ENCODE results near the gene FKBP5. TPM values are rescaled to one million over a fixed set of nuclear protein-coding genes. Genes with fewer than 3 reads are reported as not detected.

Gene FKBP5
- polyA plus RNA-seq, 1 donor = 9.4 TPM

- no CpG with 5 or more reads among the region's 15 CpGs for WGBS (ENCODE audit: insufficient coverage, low lambda C conversion rate)
- peaks cover 52% of the 10 kb centered on the region for H3K4me1 ChIP-seq (ENCODE audit: control insufficient read depth, insufficient read depth, low read length)
Measured at GRCh38 chr6:35730745-35731413, 42.2 kb upstream of the FKBP5 start.

DNA sequence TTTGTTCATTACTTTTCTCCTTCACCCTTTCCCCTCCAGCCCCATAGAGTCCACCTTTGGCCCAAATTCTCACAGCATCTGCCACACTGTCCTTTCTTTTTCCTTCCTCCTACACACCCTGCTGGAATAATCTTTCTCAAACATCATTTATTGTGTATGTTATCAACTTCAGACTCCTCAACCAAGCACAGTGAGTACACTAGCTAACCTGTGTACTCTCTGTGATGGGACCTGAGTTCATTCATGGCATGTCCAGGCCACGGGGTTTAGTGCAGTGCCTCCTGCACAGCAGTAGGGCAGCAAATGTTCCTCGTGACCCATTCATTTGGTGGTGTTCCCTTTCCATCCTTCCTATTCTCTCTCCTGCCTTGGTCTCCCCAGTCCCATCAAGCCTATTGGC is 41.0 kb upstream of the FKBP5 start:
- H3K4me1 ChIP-seq (ENCODE audit: control insufficient read depth, insufficient read depth, low read length) = peaks cover 63% of the 10 kb centered on the region
- H3K27me3 ChIP-seq (ENCODE audit: control insufficient read depth, insufficient read depth, low read length) = no peaks in the 10 kb centered on the region
- no peaks in the 10 kb centered on the region for H3K9me3 ChIP-seq (ENCODE audit: control insufficient read depth, low read depth, low read length)
- peak in 1 of 2 donors; percentile 31 for DNase-seq
- WGBS (ENCODE audit: insufficient coverage, low lambda C conversion rate) = no CpG with 5 or more reads among the region's 2 CpGs
- no peak overlapping the region for H3K4me3 ChIP-seq (ENCODE audit: low read length)
- no peaks in the 10 kb centered on the region for H3K36me3 ChIP-seq (ENCODE audit: control insufficient read depth, insufficient read depth, low read length)
- H3K27ac ChIP-seq (ENCODE audit: low read length) = peak overlapping the region; percentile 2

More at GRCh38 chr6:35730745-35731413, 42.2 kb upstream of the FKBP5 start:
- H3K4me3 ChIP-seq (ENCODE audit: low read length) = peak overlapping the region; percentile 68
- H3K27me3 ChIP-seq (ENCODE audit: control insufficient read depth, insufficient read depth, low read length) = no peaks in the 10 kb centered on the region
- DNase-seq = no peak
- H3K27ac ChIP-seq (ENCODE audit: low read length) = peak overlapping the region; percentile 39
- H3K36me3 ChIP-seq (ENCODE audit: control insufficient read depth, insufficient read depth, low read length) = no peaks in the 10 kb centered on the region
- no peaks in the 10 kb centered on the region for H3K9me3 ChIP-seq (ENCODE audit: control insufficient read depth, low read depth, low read length)

DNA sequence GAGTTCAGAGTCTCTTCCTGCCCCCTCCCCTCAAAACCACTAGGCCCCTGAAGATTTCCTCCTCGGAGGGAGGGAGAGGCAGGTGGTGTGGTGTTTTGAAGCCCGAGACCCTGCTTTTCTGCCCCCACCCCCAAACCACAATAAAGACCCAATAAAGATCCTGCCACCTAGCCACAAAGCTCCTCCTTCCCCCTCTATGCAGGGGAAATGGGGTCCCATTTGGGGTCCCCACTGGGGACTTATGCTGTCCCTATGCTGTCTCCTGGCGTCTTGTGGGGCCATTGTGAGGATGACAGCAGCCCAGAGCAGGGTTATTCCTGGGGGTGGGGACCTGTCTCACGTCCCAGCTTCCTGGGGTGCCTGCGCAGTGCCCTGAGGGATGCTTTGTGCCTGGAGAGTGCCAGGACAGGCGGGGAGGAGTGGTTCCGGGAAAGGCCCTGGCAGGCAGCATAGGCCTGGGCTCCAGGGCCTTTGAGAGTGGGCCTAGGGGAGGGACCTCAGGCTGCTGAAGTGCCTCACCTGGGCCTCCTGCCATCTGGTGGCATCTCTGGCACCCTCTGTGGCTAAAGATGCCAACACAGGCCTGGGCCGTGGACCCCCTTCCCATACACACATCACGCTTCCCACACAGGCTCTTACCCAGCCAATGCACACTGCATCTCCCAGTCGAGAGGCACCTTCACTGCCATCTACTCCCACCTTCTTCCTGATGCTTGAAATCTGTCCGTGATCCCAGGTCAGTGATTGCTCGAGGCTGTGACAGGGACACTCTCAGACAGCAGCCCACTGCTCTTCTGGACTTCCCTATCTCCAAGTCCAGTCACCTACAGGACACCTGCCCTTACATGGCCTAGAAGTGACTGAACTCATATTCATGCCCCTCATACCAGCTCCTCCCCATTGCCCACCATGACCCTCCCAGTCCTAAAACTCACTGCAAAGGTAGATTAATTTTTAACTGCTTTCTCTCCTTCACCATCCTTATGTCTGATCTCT is 40.3 kb upstream of the FKBP5 start:
- no peak for DNase-seq
- no peak overlapping the region for H3K4me3 ChIP-seq (ENCODE audit: low read length)
- H3K4me1 ChIP-seq (ENCODE audit: control insufficient read depth, insufficient read depth, low read length) = peaks cover 63% of the 10 kb centered on the region
- no CpG with 5 or more reads among the region's 12 CpGs for WGBS (ENCODE audit: insufficient coverage, low lambda C conversion rate)
- H3K27me3 ChIP-seq (ENCODE audit: control insufficient read depth, insufficient read depth, low read length) = no peaks in the 10 kb centered on the region
- H3K9me3 ChIP-seq (ENCODE audit: control insufficient read depth, low read depth, low read length) = no peaks in the 10 kb centered on the region
- peak overlapping the region; percentile 84 for H3K27ac ChIP-seq (ENCODE audit: low read length)
- H3K36me3 ChIP-seq (ENCODE audit: control insufficient read depth, insufficient read depth, low read length) = no peaks in the 10 kb centered on the region

DNA sequence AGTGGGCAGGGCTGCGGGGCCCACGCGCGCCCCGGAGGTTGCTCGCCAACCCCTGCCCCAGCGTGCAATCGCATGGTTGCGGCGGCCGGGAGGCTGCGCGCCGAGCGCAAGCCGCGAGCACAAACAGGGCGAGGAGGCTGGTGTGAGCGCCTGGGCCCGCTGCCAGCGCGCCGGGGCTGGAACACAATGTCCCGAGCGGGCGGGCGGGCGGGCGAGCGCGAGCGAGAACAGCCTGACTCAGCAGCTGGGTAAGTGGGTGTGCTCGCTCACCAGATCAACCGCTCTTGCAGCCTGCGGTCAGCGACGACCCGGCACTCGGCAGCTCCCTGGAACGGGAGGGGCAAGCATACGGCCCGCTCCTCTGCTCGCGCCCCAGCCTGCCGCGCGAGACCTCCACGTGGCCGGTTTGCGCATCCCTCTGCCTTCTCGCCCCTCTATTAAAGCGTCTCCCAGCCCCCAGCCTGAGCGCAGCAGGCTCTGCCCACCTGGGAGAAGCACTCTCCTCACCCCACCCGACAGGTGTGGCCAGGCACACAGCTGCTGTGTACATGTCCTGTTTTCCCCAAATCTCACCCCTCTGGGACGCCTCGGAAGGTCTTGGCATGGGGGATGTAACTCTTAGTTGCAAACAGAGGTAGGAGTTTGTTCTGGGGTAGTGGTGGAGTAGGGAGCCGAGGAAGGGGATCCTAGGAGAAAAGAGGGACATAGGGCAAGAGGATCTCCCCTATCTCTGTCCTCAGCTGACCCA is 39.4 kb upstream of the FKBP5 start:
- peak; percentile 83 to 88 for DNase-seq
- no peaks in the 10 kb centered on the region for H3K27me3 ChIP-seq (ENCODE audit: control insufficient read depth, insufficient read depth, low read length)
- H3K4me3 ChIP-seq (ENCODE audit: low read length) = peak overlapping the region; percentile 49
- WGBS (ENCODE audit: insufficient coverage, low lambda C conversion rate) = no CpG with 5 or more reads among the region's 57 CpGs
- H3K36me3 ChIP-seq (ENCODE audit: control insufficient read depth, insufficient read depth, low read length) = no peaks in the 10 kb centered on the region
- peak overlapping the region; percentile 84 for H3K27ac ChIP-seq (ENCODE audit: low read length)
- H3K4me1 ChIP-seq (ENCODE audit: control insufficient read depth, insufficient read depth, low read length) = peaks cover 62% of the 10 kb centered on the region
- H3K9me3 ChIP-seq (ENCODE audit: control insufficient read depth, low read depth, low read length) = no peaks in the 10 kb centered on the region

DNA sequence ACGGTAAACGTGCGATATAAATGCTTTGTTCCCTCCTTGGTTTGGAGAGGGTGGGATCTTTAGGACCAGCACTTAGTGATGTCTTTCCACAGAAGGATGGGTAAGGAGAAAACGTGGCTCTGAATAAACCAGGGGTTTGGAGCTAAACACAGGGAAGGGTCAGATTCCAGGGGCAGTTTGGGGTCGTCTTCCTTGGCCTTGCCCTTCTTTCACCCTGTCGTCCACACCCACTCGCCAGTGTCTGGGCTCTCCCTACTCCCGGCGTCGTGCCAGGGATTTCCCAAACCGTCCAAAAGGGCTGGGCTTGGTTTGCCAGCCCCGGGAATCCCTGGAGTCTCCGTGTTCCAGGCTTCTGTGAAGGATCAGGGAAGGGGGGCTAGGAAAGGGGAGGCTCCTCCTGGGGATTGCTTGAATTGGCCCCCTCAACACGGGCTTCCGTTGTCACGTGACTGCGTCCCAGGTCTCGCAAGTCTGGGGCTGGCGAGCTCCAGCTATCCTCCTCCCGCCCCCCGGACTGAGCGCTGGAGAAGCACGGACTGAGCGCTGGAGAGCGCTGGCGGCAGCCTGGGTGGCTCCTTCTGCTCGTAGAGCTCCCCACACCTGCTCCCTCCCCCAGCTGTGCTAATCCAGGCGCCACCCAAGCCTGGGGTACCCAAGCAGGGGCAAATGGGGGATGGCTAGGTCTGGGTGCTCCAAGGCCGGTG is 38.7 kb upstream of the FKBP5 start:
- no peaks in the 10 kb centered on the region for H3K9me3 ChIP-seq (ENCODE audit: control insufficient read depth, low read depth, low read length)
- peak overlapping the region; percentile 77 for H3K27ac ChIP-seq (ENCODE audit: low read length)
- WGBS (ENCODE audit: insufficient coverage, low lambda C conversion rate) = no CpG with 5 or more reads among the region's 29 CpGs
- no peaks in the 10 kb centered on the region for H3K27me3 ChIP-seq (ENCODE audit: control insufficient read depth, insufficient read depth, low read length)
- DNase-seq = peak; percentile 74 to 81
- peak overlapping the region; percentile 49 for H3K4me3 ChIP-seq (ENCODE audit: low read length)
- no peaks in the 10 kb centered on the region for H3K36me3 ChIP-seq (ENCODE audit: control insufficient read depth, insufficient read depth, low read length)
- peaks cover 58% of the 10 kb centered on the region for H3K4me1 ChIP-seq (ENCODE audit: control insufficient read depth, insufficient read depth, low read length)

DNA sequence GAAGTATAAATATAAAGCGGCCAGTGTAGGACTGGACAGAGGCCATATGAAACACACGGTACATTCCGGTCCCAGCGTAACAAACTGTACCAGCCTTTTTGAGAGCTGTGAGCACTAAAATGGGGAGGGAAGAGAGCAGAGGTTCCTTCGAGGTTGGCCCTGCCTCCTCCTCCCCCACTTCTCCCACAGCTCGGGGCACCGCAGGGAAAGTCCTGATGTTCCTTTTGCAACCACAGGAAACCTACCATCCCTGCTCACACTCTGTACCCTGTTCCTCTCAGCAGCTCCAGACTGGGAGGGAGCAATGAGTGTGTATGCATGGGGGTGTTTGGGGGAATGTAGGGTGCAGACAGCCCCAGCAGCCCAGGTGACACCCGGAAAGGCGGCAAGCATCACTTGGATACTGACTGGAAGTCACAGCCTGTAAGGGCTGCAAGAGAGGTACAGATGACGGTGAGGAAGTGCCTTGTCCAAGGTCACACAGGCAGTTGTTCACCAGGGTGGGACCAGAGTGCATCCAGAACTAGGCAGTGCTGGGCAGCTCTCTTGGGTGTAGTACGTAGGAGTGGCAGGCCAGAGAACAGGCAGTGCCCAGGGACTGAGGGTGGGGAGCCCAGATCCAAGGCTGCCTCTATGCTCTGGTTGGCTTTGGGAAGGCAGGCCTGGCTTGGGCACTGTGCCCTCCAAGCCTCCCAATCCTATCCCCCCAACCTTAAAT is 37.2 kb upstream of the FKBP5 start:
- DNase-seq = no peak
- Histone ChIP-seq H3K4me3 (ENCODE audit: low read length) (no peak overlapping the region), H3K4me1 (ENCODE audit: control insufficient read depth, insufficient read depth, low read length) (peaks cover 55% of the 10 kb centered on the region), H3K36me3 (ENCODE audit: control insufficient read depth, insufficient read depth, low read length) (no peaks in the 10 kb centered on the region), H3K9me3 (ENCODE audit: control insufficient read depth, low read depth, low read length) (no peaks in the 10 kb centered on the region), H3K27ac (ENCODE audit: low read length) (peak overlapping the region; percentile 77), H3K27me3 (ENCODE audit: control insufficient read depth, insufficient read depth, low read length) (no peaks in the 10 kb centered on the region)
- no CpG with 5 or more reads among the region's 11 CpGs for WGBS (ENCODE audit: insufficient coverage, low lambda C conversion rate)

DNA sequence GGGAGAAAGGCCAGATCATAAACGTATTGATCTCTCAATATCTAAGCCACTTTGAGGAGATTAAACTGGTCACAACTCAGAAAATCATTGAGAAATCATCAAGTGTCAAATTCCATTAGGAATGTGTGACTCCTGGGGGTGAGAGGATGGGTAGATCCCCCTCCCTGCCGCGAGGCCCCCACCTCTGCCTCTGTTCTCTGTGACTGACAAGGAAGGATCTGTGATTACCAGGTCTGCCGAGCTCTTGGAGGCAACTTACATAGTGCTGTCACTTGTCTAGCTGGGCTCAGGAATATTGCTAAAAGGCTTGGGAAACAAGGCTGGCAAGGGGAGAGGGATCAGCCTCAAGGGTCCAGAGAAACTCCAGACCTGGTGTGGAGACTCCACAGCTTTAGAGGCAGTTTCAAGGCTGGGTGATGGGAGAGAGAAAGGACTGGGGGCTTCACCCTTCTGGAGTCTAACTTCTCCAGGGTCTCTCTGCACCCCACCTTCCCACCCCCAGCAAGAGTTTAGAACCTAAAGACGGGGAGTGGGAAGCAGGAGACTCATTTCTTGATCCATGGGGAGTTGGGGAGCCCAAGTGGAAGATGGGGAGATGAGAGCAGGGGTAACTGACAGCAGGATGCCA is 36.5 kb upstream of the FKBP5 start:
- H3K9me3 ChIP-seq (ENCODE audit: control insufficient read depth, low read depth, low read length) = no peaks in the 10 kb centered on the region
- no CpG with 5 or more reads among the region's 5 CpGs for WGBS (ENCODE audit: insufficient coverage, low lambda C conversion rate)
- H3K27me3 ChIP-seq (ENCODE audit: control insufficient read depth, insufficient read depth, low read length) = no peaks in the 10 kb centered on the region
- no peak for DNase-seq
- no peak overlapping the region for H3K27ac ChIP-seq (ENCODE audit: low read length)
- no peaks in the 10 kb centered on the region for H3K36me3 ChIP-seq (ENCODE audit: control insufficient read depth, insufficient read depth, low read length)
- H3K4me3 ChIP-seq (ENCODE audit: low read length) = no peak overlapping the region
- peaks cover 60% of the 10 kb centered on the region for H3K4me1 ChIP-seq (ENCODE audit: control insufficient read depth, insufficient read depth, low read length)

DNA sequence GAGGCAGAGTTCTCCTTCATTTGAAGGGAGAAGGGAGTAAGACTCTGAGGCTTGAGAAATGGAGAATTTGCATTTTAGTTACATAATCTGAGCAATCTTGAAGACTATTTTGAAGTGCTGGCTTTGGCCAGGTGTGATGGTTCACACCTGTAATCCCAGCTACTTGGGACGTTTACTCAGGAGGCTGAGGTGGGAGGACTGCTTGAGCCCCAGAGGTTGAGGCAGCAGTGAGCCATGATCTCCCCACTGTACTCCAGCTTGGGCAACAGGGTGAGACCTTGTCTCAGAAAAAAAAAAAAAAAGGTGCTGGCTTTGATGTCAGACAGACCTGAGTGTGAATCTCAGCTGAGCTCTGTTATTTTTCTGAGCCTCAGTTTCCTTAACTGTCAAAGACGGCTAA is 35.8 kb upstream of the FKBP5 start:
- no CpG with 5 or more reads among the region's 2 CpGs for WGBS (ENCODE audit: insufficient coverage, low lambda C conversion rate)
- H3K4me3 ChIP-seq (ENCODE audit: low read length) = no peak overlapping the region
- H3K27ac ChIP-seq (ENCODE audit: low read length) = no peak overlapping the region
- peaks cover 62% of the 10 kb centered on the region for H3K4me1 ChIP-seq (ENCODE audit: control insufficient read depth, insufficient read depth, low read length)
- DNase-seq = no peak
- H3K36me3 ChIP-seq (ENCODE audit: control insufficient read depth, insufficient read depth, low read length) = no peaks in the 10 kb centered on the region
- no peaks in the 10 kb centered on the region for H3K9me3 ChIP-seq (ENCODE audit: control insufficient read depth, low read depth, low read length)
- no peaks in the 10 kb centered on the region for H3K27me3 ChIP-seq (ENCODE audit: control insufficient read depth, insufficient read depth, low read length)

GRCh38 chr6:35724059-35724458 is 35.3 kb upstream of the FKBP5 start:
- WGBS (ENCODE audit: insufficient coverage, low lambda C conversion rate) = no CpG with 5 or more reads among the region's 4 CpGs
- Histone ChIP-seq H3K36me3 (ENCODE audit: control insufficient read depth, insufficient read depth, low read length) (no peaks in the 10 kb centered on the region), H3K4me1 (ENCODE audit: control insufficient read depth, insufficient read depth, low read length) (peaks cover 60% of the 10 kb centered on the region), H3K27ac (ENCODE audit: low read length) (no peak overlapping the region), H3K4me3 (ENCODE audit: low read length) (no peak overlapping the region), H3K27me3 (ENCODE audit: control insufficient read depth, insufficient read depth, low read length) (no peaks in the 10 kb centered on the region), H3K9me3 (ENCODE audit: control insufficient read depth, low read depth, low read length) (no peaks in the 10 kb centered on the region)
- no peak for DNase-seq
